ENCODE results near the gene USP22.

USP22 gene

DNA sequence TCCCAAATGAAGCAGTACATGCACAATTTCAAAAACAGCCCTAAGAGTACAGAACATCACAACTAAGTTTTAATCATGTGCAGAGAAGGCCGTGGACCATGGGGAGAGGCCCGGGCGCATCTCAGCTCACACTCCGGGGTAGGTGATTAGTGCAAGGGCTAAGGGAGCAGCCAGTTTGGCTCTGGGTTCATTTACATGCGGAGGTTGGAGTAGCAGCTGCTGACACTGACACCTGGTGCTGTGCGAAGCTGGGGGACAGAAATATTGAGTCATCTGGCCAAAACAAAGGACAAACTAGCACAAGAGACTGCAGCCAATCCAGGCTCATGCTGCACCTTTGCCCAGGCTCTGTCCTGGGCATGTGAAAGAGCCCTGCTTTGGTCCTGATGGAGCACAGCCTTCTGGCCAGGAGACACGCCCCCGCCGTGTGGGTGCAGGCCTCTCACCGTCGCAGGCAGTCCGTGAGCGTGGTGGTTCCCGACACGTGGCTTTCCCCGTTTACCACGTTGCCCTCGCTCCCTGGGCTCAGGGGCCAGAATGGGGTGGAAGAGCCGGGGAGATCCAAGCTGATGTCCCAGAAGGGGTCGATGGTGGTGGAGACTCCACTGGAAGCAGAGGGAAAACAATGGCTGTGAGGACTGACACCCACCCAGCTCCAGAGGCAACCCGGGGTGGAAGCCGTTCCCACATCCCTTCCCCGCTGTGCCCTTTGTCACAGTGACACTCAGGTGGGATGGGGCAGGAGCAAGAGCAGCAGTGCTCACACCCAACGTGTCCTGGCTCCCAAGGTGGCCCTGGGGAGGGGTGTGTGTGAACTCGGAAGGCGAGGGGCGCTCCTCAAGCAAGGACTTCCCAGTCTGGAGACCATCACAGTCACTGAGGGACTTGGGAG lies 31.9 kb downstream of the USP22 start:
- Histone ChIP-seq H2AFZ (ENCODE audit: low read depth) (no peak overlapping the region), H3K4me1 (ENCODE audit: low read depth, poor library complexity, severe bottlenecking) (no peaks in the 10 kb centered on the region), H3K27me3 (ENCODE audit: insufficient read depth, low read depth) (no peaks in the 10 kb centered on the region), H3K79me2 (ENCODE audit: insufficient read depth, low read depth) (no peaks in the 10 kb centered on the region), H3K4me3 (IDR thresholded peaks at IDR 0.05; ENCODE audit: insufficient read depth, low read depth, low read length) (no peak overlapping the region), H3K9ac (no peak overlapping the region), H4K20me1 (ENCODE audit: insufficient read depth) (no peaks in the 10 kb centered on the region), H3K36me3 (ENCODE audit: insufficient read depth) (no peaks in the 10 kb centered on the region; the same call in 1 of the 2 replicates), H3K4me2 (no peak overlapping the region), H3K27ac (no peak overlapping the region)
- TF ChIP-seq, protein P1, sequence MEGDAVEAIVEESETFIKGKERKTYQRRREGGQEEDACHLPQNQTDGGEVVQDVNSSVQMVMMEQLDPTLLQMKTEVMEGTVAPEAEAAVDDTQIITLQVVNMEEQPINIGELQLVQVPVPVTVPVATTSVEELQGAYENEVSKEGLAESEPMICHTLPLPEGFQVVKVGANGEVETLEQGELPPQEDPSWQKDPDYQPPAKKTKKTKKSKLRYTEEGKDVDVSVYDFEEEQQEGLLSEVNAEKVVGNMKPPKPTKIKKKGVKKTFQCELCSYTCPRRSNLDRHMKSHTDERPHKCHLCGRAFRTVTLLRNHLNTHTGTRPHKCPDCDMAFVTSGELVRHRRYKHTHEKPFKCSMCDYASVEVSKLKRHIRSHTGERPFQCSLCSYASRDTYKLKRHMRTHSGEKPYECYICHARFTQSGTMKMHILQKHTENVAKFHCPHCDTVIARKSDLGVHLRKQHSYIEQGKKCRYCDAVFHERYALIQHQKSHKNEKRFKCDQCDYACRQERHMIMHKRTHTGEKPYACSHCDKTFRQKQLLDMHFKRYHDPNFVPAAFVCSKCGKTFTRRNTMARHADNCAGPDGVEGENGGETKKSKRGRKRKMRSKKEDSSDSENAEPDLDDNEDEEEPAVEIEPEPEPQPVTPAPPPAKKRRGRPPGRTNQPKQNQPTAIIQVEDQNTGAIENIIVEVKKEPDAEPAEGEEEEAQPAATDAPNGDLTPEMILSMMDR (conservative IDR thresholded peaks at IDR 0.05; ENCODE audit: low read depth, low read length), result no peak

DNA sequence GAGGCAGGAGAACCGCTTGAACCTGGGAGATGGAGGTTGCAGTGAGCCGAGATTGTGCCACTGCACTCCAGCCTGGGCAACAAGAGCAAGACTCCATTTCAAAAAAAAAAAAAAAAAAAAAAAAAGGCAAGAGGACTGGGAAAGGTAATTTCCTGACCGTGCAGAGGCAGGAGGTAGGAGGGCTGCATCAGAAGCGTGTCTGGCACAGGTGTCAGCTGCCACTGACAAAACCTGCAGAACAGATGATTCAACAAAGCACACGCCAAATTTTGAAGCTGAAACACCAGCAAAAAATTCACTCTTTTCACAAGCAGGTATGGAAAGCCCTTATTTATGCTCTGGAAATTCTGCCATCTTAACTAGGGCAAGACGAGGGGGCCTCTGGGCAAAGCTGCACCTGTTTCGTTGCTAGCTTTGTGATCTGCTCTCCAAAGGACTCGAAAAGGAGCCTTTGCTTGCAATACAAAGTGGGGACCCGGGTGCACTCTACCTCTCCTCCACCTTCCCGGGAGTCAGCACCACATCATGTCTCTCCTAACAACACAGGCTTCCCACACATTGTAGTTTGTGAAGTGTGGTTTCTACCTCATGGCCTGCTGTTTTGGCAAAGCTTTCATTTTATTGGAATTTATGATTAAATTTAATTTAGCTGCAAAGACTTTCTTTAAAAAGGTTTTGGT lies 33.7 kb downstream of the USP22 start:
- H3K4me3 ChIP-seq (IDR thresholded peaks at IDR 0.05; ENCODE audit: insufficient read depth, low read depth, low read length), result no peak overlapping the region
- no peak overlapping the region for H2AFZ ChIP-seq (ENCODE audit: low read depth)
- no peaks in the 10 kb centered on the region for H3K79me2 ChIP-seq (ENCODE audit: insufficient read depth, low read depth)
- no peak overlapping the region for H3K27ac ChIP-seq
- H3K27me3 ChIP-seq (ENCODE audit: insufficient read depth, low read depth), result no peaks in the 10 kb centered on the region
- H3K4me2 ChIP-seq, result no peak overlapping the region
- no peaks in the 10 kb centered on the region for H3K36me3 ChIP-seq (ENCODE audit: insufficient read depth)
- H3K4me1 ChIP-seq (ENCODE audit: low read depth, poor library complexity, severe bottlenecking), result no peaks in the 10 kb centered on the region
- no peaks in the 10 kb centered on the region for H4K20me1 ChIP-seq (ENCODE audit: insufficient read depth)
- no peak overlapping the region for H3K9ac ChIP-seq
- TF ChIP-seq, protein P1 (conservative IDR thresholded peaks at IDR 0.05; ENCODE audit: low read depth, low read length), result no peak

DNA sequence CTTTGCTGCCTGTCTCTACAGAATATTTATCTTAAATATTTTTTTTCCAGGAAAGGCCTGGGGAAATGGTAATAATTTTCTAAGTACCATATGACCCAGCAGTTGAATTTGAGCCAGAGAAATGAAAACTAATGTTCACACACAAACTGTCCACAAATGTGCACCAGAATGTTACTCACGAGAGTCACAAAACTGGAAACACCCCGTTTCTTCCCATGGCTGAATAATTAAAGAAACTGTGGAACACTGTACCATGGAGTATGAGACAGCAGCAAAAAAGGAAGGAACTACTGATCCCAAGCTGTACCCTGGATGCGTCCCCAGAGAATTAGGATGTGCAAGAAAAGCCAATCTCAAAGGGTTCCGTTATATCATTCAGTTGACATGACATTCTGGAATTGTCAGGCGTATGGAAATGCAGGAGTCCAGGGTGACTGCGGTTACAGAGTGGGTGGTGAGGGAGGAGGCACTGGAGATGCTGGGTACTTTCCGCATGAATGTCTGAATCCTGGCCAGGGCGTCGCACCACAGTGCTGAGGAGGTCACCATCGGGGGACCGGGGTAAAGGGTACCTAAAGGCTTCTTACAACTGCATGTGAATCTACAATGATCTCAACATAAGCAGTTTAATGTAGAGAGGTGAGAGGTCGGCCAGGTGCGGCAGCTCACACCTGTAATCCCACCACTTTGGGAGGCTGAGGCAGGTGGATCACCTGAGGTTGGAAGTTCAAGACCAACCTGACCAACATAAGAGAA lies 34.5 kb downstream of the USP22 start:
- Histone ChIP-seq H3K9ac (no peak overlapping the region), H3K4me3 (IDR thresholded peaks at IDR 0.05; ENCODE audit: insufficient read depth, low read depth, low read length) (no peak overlapping the region), H4K20me1 (ENCODE audit: insufficient read depth) (no peaks in the 10 kb centered on the region), H3K4me1 (ENCODE audit: low read depth, poor library complexity, severe bottlenecking) (no peaks in the 10 kb centered on the region), H3K4me2 (no peak overlapping the region), H2AFZ (ENCODE audit: low read depth) (no peak overlapping the region), H3K79me2 (ENCODE audit: insufficient read depth, low read depth) (no peaks in the 10 kb centered on the region), H3K27me3 (ENCODE audit: insufficient read depth, low read depth) (no peaks in the 10 kb centered on the region), H3K27ac (no peak overlapping the region), H3K36me3 (ENCODE audit: insufficient read depth) (no peaks in the 10 kb centered on the region)
- TF ChIP-seq, protein P1 (conservative IDR thresholded peaks at IDR 0.05; ENCODE audit: low read depth, low read length), result no peak

DNA sequence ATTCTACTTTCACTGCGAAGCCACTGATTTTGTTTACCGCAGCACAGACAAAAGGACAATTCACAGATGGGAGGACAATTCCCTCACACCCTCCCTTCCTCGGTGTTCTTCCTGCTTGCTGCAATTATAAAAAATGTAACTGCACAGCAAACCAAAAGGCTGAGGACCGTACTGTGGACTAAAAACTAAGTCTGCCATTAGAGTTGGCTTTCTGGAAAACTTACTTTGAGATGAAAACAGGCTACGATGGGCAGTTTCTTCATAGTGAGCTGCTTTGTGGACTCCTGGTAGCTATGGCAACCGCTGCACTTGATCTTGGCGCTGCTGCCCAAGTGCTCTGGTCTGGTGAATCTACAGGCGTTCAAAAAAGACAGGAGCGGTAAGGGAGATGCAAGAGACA lies 35.2 kb downstream of the USP22 start:
- H3K27me3 ChIP-seq (ENCODE audit: insufficient read depth, low read depth), result no peaks in the 10 kb centered on the region
- TF ChIP-seq, protein P1 (conservative IDR thresholded peaks at IDR 0.05; ENCODE audit: low read depth, low read length), result no peak
- H3K79me2 ChIP-seq (ENCODE audit: insufficient read depth, low read depth), result no peaks in the 10 kb centered on the region
- H3K4me1 ChIP-seq (ENCODE audit: low read depth, poor library complexity, severe bottlenecking), result no peaks in the 10 kb centered on the region
- H3K4me3 ChIP-seq (IDR thresholded peaks at IDR 0.05; ENCODE audit: insufficient read depth, low read depth, low read length), result no peak overlapping the region
- H4K20me1 ChIP-seq (ENCODE audit: insufficient read depth), result no peaks in the 10 kb centered on the region
- H3K36me3 ChIP-seq (ENCODE audit: insufficient read depth), result no peaks in the 10 kb centered on the region
- H3K4me2 ChIP-seq, result no peak overlapping the region
- H2AFZ ChIP-seq (ENCODE audit: low read depth), result no peak overlapping the region
- H3K9ac ChIP-seq, result no peak overlapping the region
- no peak overlapping the region for H3K27ac ChIP-seq

Data from KMS-11 (cell line).